GM12874 (cell line): ENCODE results near the gene NFATC2.

ENCODE experiments used
- CTCF ChIP-seq: IDR thresholded peaks from 2 replicates; pipeline ENCODE4 v1.5.1; 2011; ENCODE audit warnings: low read depth, mild to moderate bottlenecking, control low read depth, low read length, moderate library complexity; ENCODE audit not compliant: insufficient read depth

Gene NFATC2

GRCh38 chr20:51413857-51414256, 128.7 kb downstream of the NFATC2 start:
- TF ChIP-seq CTCF, result no peak

GRCh38 chr20:51412951-51413481, 129.5 kb downstream of the NFATC2 start:
- TF ChIP-seq CTCF, result no peak

- no peak for TF ChIP-seq CTCF
Measured at GRCh38 chr20:51412333-51412871, 130.1 kb downstream of the NFATC2 start.

GRCh38 chr20:51411870-51412269, 130.6 kb downstream of the NFATC2 start:
- no peak for TF ChIP-seq CTCF

GRCh38 chr20:51410586-51411325, 131.8 kb downstream of the NFATC2 start:
- no peak for TF ChIP-seq CTCF

- TF ChIP-seq CTCF, result no peak
Measured at GRCh38 chr20:51409192-51409880, 133.2 kb downstream of the NFATC2 start.

- TF ChIP-seq CTCF, result no peak
Measured at GRCh38 chr20:51404297-51405060, 138.0 kb downstream of the NFATC2 start.
